ENCODE data around the gene ZNF653.
"Not testable (repeated sequence)": the region's sequence is repeated elsewhere in the genome, so short reads cannot be mapped to it uniquely, and the experiment has no call there.

Gene ZNF653

GRCh38 chr19:11480715-11481533 lies 24.7 kb downstream of the ZNF653 start, which contains the start of gene ELAVL3:
ELAVL3 (minus strand) TSS chr19:11481046; CDS start chr19:11480608, 438 bp downstream.
- no peak for DNase-seq

- DNase-seq: no peak
Measured at GRCh38 chr19:11479898-11480714, 25.5 kb downstream of the ZNF653 start.

- peak; percentile 51 to 75 (median 54) for DNase-seq
Measured at GRCh38 chr19:11479090-11479897, 26.3 kb downstream of the ZNF653 start.

- peak in 2 of 3 donors; percentile 15 to 22 for DNase-seq
Measured at GRCh38 chr19:11478167-11479089, 27.2 kb downstream of the ZNF653 start.

DNA sequence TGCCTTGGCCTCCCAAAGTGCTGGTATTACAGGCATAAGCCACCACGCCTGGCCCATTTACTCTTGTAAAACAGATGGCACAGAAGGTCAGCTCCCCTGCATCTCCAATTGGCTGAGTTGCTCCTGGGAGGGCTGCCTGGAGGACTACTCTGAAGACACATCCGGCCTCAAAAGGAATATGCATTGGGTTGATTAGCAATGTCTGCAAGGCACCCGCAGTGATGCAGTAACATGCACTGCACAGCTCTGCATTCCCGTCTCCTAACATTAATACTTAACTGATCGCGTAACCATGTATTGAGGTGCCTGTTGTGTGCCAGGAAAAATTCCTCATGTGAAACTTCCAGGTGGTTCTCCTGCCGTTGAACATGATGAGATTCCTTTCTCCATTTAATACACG lies 29.8 kb downstream of the ZNF653 start:
- no peak for DNase-seq

GRCh38 chr19:11475343-11475742 lies 30.3 kb downstream of the ZNF653 start:
- not testable (repeated sequence) for DNase-seq

- DNase-seq: no peak
Measured at GRCh38 chr19:11473725-11474124, 31.9 kb downstream of the ZNF653 start.

GRCh38 chr19:11468266-11468845 lies 37.3 kb downstream of the ZNF653 start:
- DNase-seq: not testable (repeated sequence)

- DNase-seq: no peak
Measured at GRCh38 chr19:11465600-11465999, 40.0 kb downstream of the ZNF653 start.

GRCh38 chr19:11464333-11465265 lies 41.0 kb downstream of the ZNF653 start:
- no peak for DNase-seq

- DNase-seq: no peak
Measured at GRCh38 chr19:11463391-11463790, 42.2 kb downstream of the ZNF653 start.

GRCh38 chr19:11461453-11461852 lies 44.2 kb downstream of the ZNF653 start:
- no peak for DNase-seq

- DNase-seq: no peak
Measured at GRCh38 chr19:11460207-11460606, 45.4 kb downstream of the ZNF653 start.

GRCh38 chr19:11458912-11459311 lies 46.7 kb downstream of the ZNF653 start:
- not testable (repeated sequence) for DNase-seq

DNA sequence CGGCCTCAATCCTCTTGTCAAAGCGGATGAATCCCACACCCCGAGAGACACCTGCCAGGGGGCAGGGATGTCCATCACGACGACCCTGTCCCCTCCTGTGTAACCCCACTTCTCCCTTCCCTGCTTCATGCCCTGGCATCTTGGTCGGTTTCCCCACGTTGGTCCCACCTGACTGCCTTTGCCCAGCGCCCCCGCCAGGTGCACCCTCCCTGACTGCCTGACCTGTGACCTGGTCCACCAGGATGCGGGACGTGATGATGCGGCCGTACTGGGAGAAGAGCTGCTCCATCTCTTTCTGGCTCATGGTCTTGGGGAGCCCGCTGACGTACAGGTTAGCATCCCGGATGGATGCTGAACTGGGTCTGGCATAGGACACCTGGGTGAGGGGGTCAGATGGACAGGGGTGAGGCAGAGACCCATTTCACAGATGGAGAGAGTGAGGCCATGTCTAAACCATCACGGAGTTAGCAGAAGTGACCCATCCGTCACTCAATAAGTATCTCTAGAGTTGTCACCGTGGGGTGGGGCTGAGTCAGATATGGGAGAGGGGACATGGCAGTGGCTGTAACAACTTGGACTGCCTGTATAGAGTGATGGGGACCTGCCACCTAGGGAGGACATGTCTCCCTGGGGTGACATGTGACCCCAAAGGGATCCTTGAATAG lies 47.3 kb downstream of the ZNF653 start:
- no peak for DNase-seq

DNA sequence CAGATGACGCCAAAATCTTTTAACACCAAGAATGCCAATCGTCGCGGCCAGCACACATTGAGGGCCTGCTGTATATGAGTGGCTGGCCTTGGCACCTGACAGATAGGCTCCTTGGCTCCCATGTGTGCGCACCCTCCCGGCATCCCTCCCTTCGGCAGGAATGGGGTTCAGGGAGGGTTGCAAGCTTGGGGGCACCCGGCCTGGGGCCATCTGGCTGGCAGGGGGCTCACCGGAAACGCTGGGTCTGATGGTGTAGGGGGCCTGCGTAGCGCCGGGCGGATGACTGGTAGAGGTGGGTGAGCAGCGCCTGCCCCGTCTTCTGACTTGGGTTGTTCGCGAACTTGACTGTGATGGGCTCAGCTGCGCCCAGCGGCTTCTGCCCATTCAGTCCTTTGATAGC lies 47.8 kb downstream of the ZNF653 start:
- DNase-seq: no peak

DNA sequence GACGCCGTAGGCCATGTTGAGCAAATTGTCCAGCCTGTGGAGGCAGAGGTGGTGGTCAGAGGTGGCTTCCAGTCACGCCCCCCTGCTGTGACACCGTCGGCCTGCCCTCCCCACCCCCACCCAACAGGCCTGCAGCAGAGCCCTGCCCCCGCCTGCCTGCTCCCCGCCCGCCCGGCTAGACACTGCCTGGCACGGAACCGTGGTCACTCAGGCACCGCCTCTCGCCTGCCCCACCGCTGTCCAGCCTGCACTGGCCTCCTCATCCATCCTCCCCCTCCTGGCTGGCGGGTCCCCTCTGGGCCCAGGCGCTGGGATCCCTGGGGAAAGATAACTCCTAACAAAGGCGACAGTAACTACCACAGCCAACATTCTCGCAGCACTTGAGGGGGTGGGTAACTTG lies 48.5 kb downstream of the ZNF653 start:
- no peak for DNase-seq

- no peak for DNase-seq
Measured at GRCh38 chr19:11456659-11457058, 49.0 kb downstream of the ZNF653 start.

DNA sequence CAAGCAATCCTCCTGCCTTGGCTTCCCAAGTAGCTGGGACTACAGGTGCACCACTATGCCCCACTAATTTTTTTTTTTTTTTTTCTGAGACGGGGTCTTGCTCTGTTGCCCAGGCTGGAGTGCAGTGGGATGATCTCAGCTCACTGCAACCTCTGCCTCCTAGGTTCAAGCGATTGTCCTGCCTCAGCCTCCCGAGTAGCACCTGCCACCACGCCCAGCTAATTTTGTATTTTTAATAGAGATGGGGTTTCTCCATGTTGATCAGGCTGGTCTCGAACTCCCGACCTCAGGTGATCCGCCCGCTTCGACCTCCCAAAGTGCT lies 50.4 kb downstream of the ZNF653 start:
- not testable (repeated sequence) for DNase-seq
